ENCODE results near the gene AIG1. TPM values are rescaled to one million over a fixed set of nuclear protein-coding genes. Genes with fewer than 3 reads are reported as not detected.

Gene AIG1
- total RNA-seq, 1 donor from 2014 or later: 37.1 TPM

DNA sequence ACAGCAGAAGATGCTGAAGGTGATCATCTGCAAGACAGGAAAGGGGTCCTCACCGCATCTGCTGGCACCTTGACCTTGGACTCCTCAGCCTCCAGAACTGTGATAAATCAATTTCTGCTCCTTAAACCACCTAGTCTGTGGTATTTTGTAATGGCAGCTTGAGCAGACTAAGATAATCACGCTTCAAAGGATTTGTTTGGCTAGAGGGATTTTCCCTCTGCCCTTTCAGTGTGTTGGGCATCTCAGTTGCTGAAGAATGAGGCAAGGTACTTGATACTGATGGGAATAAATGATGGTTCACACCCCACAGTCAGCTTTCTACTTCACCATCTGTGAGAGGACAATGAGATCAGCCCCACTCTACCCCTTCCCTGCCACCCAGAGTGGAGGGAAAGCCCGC lies 329.6 kb downstream of the AIG1 start:
- Histone ChIP-seq H2AFZ (replicated peaks) (no peak overlapping the region), H3K9ac (no peak overlapping the region), H4K20me1 (ENCODE audit: low read depth) (no peaks in the 10 kb centered on the region), H3F3A (ENCODE audit: low read depth) (no peaks in the 10 kb centered on the region), H3K9me3 (ENCODE audit: low read depth) (no peaks in the 10 kb centered on the region), H3K4me3 (no peak overlapping the region), H3K27ac (no peak overlapping the region), H3K36me3 (no peaks in the 10 kb centered on the region), H3K79me2 (ENCODE audit: low read depth) (no peaks in the 10 kb centered on the region), H3K4me1 (no peaks in the 10 kb centered on the region), H3K4me2 (no peak overlapping the region), H3K27me3 (no peaks in the 10 kb centered on the region)
- H3K27me3 Mint-ChIP-seq (ENCODE audit: insufficient read depth, low read depth): no peaks in the 10 kb centered on the region
- TF ChIP-seq EZH2phosphoT487 (IDR thresholded peaks at IDR 0.05) (no peak), EZH2 (IDR thresholded peaks at IDR 0.05) (no peak)
- TF ChIP-seq, protein P1, sequence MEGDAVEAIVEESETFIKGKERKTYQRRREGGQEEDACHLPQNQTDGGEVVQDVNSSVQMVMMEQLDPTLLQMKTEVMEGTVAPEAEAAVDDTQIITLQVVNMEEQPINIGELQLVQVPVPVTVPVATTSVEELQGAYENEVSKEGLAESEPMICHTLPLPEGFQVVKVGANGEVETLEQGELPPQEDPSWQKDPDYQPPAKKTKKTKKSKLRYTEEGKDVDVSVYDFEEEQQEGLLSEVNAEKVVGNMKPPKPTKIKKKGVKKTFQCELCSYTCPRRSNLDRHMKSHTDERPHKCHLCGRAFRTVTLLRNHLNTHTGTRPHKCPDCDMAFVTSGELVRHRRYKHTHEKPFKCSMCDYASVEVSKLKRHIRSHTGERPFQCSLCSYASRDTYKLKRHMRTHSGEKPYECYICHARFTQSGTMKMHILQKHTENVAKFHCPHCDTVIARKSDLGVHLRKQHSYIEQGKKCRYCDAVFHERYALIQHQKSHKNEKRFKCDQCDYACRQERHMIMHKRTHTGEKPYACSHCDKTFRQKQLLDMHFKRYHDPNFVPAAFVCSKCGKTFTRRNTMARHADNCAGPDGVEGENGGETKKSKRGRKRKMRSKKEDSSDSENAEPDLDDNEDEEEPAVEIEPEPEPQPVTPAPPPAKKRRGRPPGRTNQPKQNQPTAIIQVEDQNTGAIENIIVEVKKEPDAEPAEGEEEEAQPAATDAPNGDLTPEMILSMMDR (IDR thresholded peaks at IDR 0.05): no peak
- no peak overlapping the region for H3K27ac Mint-ChIP-seq
- no peaks in the 10 kb centered on the region for H3K36me3 Mint-ChIP-seq
- H3K9me3 Mint-ChIP-seq: no peaks in the 10 kb centered on the region
- H3K4me1 Mint-ChIP-seq: no peaks in the 10 kb centered on the region
- no peak for DNase-seq (ENCODE audit: low spot score)
- H3K4me3 Mint-ChIP-seq: no peak overlapping the region

Other genes starting within 250 kb of the AIG1 start
- gene HIVEP2, start 115.7 kb upstream of the AIG1 start, total RNA-seq (ENCODE audit: low replicate concordance): 2.0 and 2.1 TPM in 2 replicates